Measurements from ENCODE around the gene CCDC69.
"Not testable (repeated sequence)": the region's sequence is repeated elsewhere in the genome, so short reads cannot be mapped to it uniquely, and the experiment has no call there.

The CCDC69 gene

GRCh38 chr5:151223447-151224264 is at the start of gene CCDC69:
CCDC69 (minus strand) TSS chr5:151224092; CDS start chr5:151223970, 122 bp downstream.
- DNase-seq = peak; percentile 88

GRCh38 chr5:151271336-151271735 is 47.4 kb upstream of the CCDC69 start:
- DNase-seq = no peak

GRCh38 chr5:151270599-151270998 is 46.7 kb upstream of the CCDC69 start:
- no peak for DNase-seq

GRCh38 chr5:151267491-151268260 is 43.8 kb upstream of the CCDC69 start:
- no peak for DNase-seq

- no peak for DNase-seq
Observed at GRCh38 chr5:151264113-151264512, 40.2 kb upstream of the CCDC69 start.

GRCh38 chr5:151262532-151262931 is 38.6 kb upstream of the CCDC69 start:
- DNase-seq = no peak

GRCh38 chr5:151259931-151260330 is 36.0 kb upstream of the CCDC69 start:
- DNase-seq = no peak

- no peak for DNase-seq
Observed at GRCh38 chr5:151258816-151259215, 34.9 kb upstream of the CCDC69 start.

GRCh38 chr5:151258201-151258611 is 34.3 kb upstream of the CCDC69 start:
- DNase-seq = no peak

- no peak for DNase-seq
Observed at GRCh38 chr5:151257731-151258181, 33.9 kb upstream of the CCDC69 start.

- no peak for DNase-seq
Observed at GRCh38 chr5:151255621-151256286, 31.9 kb upstream of the CCDC69 start.

GRCh38 chr5:151254990-151255389 is 31.1 kb upstream of the CCDC69 start:
- DNase-seq = not testable (repeated sequence)

GRCh38 chr5:151254556-151254955 is 30.7 kb upstream of the CCDC69 start:
- DNase-seq = no peak

- no peak for DNase-seq
Observed at GRCh38 chr5:151253605-151253950, 29.7 kb upstream of the CCDC69 start.

- DNase-seq = peak; percentile 99
Observed at GRCh38 chr5:151252762-151253604, 29.1 kb upstream of the CCDC69 start, which contains the start of gene GM2A. GM2A (plus strand) TSS chr5:151253185; CDS start chr5:151253217, 32 bp downstream.

GRCh38 chr5:151251621-151252020 is 27.7 kb upstream of the CCDC69 start:
- no peak for DNase-seq

- no peak for DNase-seq
Observed at GRCh38 chr5:151251001-151251551, 27.2 kb upstream of the CCDC69 start.

GRCh38 chr5:151250346-151251000 is 26.6 kb upstream of the CCDC69 start:
- no peak for DNase-seq

- DNase-seq = no peak
Observed at GRCh38 chr5:151249281-151249680, 25.4 kb upstream of the CCDC69 start.

GRCh38 chr5:151248651-151249050 is 24.8 kb upstream of the CCDC69 start:
- no peak for DNase-seq

- no peak for DNase-seq
Observed at GRCh38 chr5:151245680-151246219, 21.9 kb upstream of the CCDC69 start.
